H9 (cell line): ENCODE results near the gene CCL21. TPM values are rescaled to one million over a fixed set of nuclear protein-coding genes. Genes with fewer than 3 reads are reported as not detected.

Experiments
- DNase-seq: peaks from one replicate; pipeline ENCODE4 v3.0.0-alpha.2; 2017
- H2AFZ ChIP-seq: one replicate; pipeline ENCODE4 v1.6.1; 2013; ENCODE audit warnings: mild to moderate bottlenecking, low read length, control low read depth, moderate library complexity
- H2AK5ac ChIP-seq: 2 replicates; pipeline ENCODE4 v1.6.1; 2013; ENCODE audit warnings: low read length, control low read depth, mixed read lengths; ENCODE audit not compliant: insufficient read length
- H2BK120ac ChIP-seq: one replicate; pipeline ENCODE4 v1.6.1; 2013; ENCODE audit warnings: low read depth, mild to moderate bottlenecking, low read length, control low read depth, inconsistent platforms; ENCODE audit not compliant: poor library complexity, severe bottlenecking
- H2BK12ac ChIP-seq: 2 replicates; pipeline ENCODE4 v1.6.1; 2013; ENCODE audit warnings: low read length, control low read depth, mixed read lengths, low read depth; ENCODE audit not compliant: insufficient read length
- H2BK15ac ChIP-seq: 2 replicates; pipeline ENCODE4 v1.6.1; 2013; ENCODE audit warnings: low read depth, low read length, control low read depth
- H2BK20ac ChIP-seq: one replicate; pipeline ENCODE4 v1.6.1; 2013; ENCODE audit warnings: low read depth, mild to moderate bottlenecking, low read length, control low read depth, inconsistent platforms; ENCODE audit not compliant: poor library complexity, severe bottlenecking
- H2BK5ac ChIP-seq: 2 replicates; pipeline ENCODE4 v1.6.1; 2013; ENCODE audit warnings: low read length, control low read depth, mixed read lengths; ENCODE audit not compliant: insufficient read length
- H3K14ac ChIP-seq: 2 replicates; pipeline ENCODE4 v1.6.1; 2013; ENCODE audit warnings: low read length, control low read depth; ENCODE audit not compliant: insufficient read depth
- H3K18ac ChIP-seq: 2 replicates; pipeline ENCODE4 v1.6.1; 2013; ENCODE audit warnings: low read depth, mild to moderate bottlenecking, mixed read lengths, low read length, control low read depth; ENCODE audit not compliant: insufficient read length
- H3K23ac ChIP-seq: 2 replicates; pipeline ENCODE4 v1.6.1; 2013; ENCODE audit warnings: low read length, control low read depth, mixed read lengths, low read depth; ENCODE audit not compliant: insufficient read length
- H3K23me2 ChIP-seq: 2 replicates; pipeline ENCODE4 v1.6.1; 2013; ENCODE audit warnings: low read depth, mild to moderate bottlenecking, mixed read lengths, low read length, control low read depth; ENCODE audit not compliant: insufficient read length, poor library complexity, severe bottlenecking
- H3K27ac ChIP-seq: 2 replicates; pipeline ENCODE4 v1.5.1; 2013; ENCODE audit warnings: low read length, control low read depth, mixed read lengths, low read depth; ENCODE audit not compliant: insufficient read length
- H3K27me3 ChIP-seq: 2 replicates; pipeline ENCODE4 v1.6.1; 2013; ENCODE audit warnings: low read length, control low read depth, inconsistent platforms; ENCODE audit not compliant: insufficient read depth
- H3K4ac ChIP-seq: 2 replicates; pipeline ENCODE4 v1.6.1; 2013; ENCODE audit warnings: low read depth, mild to moderate bottlenecking, control low read depth, inconsistent platforms, low read length, moderate library complexity
- H3K4me1 ChIP-seq: 2 replicates; pipeline ENCODE4 v1.6.1; 2013; ENCODE audit warnings: low read length, control low read depth, inconsistent platforms; ENCODE audit not compliant: insufficient read depth
- H3K4me2 ChIP-seq: 2 replicates; pipeline ENCODE4 v1.6.1; 2013; ENCODE audit warnings: low read length, control low read depth, mixed read lengths; ENCODE audit not compliant: insufficient read length, insufficient read depth
- H3K56ac ChIP-seq: 2 replicates; pipeline ENCODE4 v1.6.1; 2013; ENCODE audit warnings: low read depth, mild to moderate bottlenecking, mixed read lengths, low read length, control low read depth; ENCODE audit not compliant: insufficient read length
- H3K79me1 ChIP-seq: 2 replicates; pipeline ENCODE4 v1.6.1; 2013; ENCODE audit warnings: low read depth, mild to moderate bottlenecking, moderate library complexity, low read length, control low read depth, inconsistent platforms; ENCODE audit not compliant: insufficient read depth, poor library complexity, severe bottlenecking
- H3K79me2 ChIP-seq: 2 replicates; pipeline ENCODE4 v1.6.1; 2013; ENCODE audit warnings: low read length, control low read depth, inconsistent platforms; ENCODE audit not compliant: insufficient read depth
- H3K9ac ChIP-seq: 2 replicates; pipeline ENCODE4 v1.6.1; 2013; ENCODE audit warnings: low read length, control low read depth, mixed read lengths; ENCODE audit not compliant: insufficient read length; ENCODE audit errors: extremely low read depth
- H3K9me3 ChIP-seq: one replicate; pipeline ENCODE4 v1.6.1; 2013; ENCODE audit warnings: low read depth, low read length, inconsistent platforms; ENCODE audit not compliant: control insufficient read depth
- H3T11ph ChIP-seq: one replicate; pipeline ENCODE4 v1.6.1; 2013; ENCODE audit warnings: mild to moderate bottlenecking, low read length, control low read depth, inconsistent platforms
- H4K20me1 ChIP-seq: one replicate; pipeline ENCODE4 v1.6.1; 2013; ENCODE audit not compliant: control insufficient read depth, insufficient read length, insufficient read depth
- H4K5ac ChIP-seq: 2 replicates; pipeline ENCODE4 v1.6.1; 2013; ENCODE audit warnings: low read depth, mild to moderate bottlenecking, mixed read lengths, low read length, control low read depth; ENCODE audit not compliant: insufficient read length
- H4K8ac ChIP-seq: replicated peaks from 2 replicates; pipeline ENCODE4 v1.6.1; 2013; ENCODE audit warnings: low read length, control low read depth, mixed read lengths, low read depth; ENCODE audit not compliant: insufficient read length
- H4K91ac ChIP-seq: 2 replicates; pipeline ENCODE4 v1.6.1; 2013; ENCODE audit warnings: low read depth, mild to moderate bottlenecking, moderate library complexity, mixed read lengths, low read length, control low read depth; ENCODE audit not compliant: insufficient read length
- H3K27ac Mint-ChIP-seq, 3 experiments: 2 replicates in 2 of 3; 3 replicates in 1 of 3; pipeline ENCODE4 v1.8.0; 2020 to 2021; ENCODE audit warnings: mixed read lengths in 3 of 3, mild to moderate bottlenecking in 1 of 3, moderate library complexity in 1 of 3
- H3K27me3 Mint-ChIP-seq: 2 replicates; pipeline ENCODE4 v1.8.0; 2021; ENCODE audit warnings: low read depth, mild to moderate bottlenecking, moderate library complexity, mixed read lengths
- H3K36me3 Mint-ChIP-seq, 3 experiments: 2 replicates in 2 of 3; 3 replicates in 1 of 3; pipeline ENCODE4 v1.8.0; 2020 to 2021; ENCODE audit warnings: low read depth in 3 of 3, mixed read lengths in 3 of 3; ENCODE audit not compliant: insufficient read depth in 1 of 3
- H3K4me1 Mint-ChIP-seq, 2 experiments: 2 replicates each; pipeline ENCODE4 v1.8.0; 2020; ENCODE audit warnings: mixed read lengths in 2 of 2
- H3K4me3 Mint-ChIP-seq, 2 experiments: 2 replicates in 1 of 2; 3 replicates in 1 of 2; pipeline ENCODE4 v1.8.0; 2020 to 2021; ENCODE audit warnings: mild to moderate bottlenecking in 2 of 2, mixed read lengths in 2 of 2, moderate library complexity in 1 of 2
- H3K9me3 Mint-ChIP-seq, 2 experiments: 2 replicates in 1 of 2; 3 replicates in 1 of 2; pipeline ENCODE4 v1.8.0; 2020; ENCODE audit warnings: mild to moderate bottlenecking in 2 of 2, mixed read lengths in 2 of 2, moderate library complexity in 1 of 2
- WGBS: extraction: QIAGEN DNeasy Blood & Tissue Kit; methylation state at CpG from one replicate; pipeline ENCODE4 v1.1.7; 2013; ENCODE audit warnings: missing lambda C conversion rate, low lambda C conversion rate, mixed read lengths; ENCODE audit not compliant: insufficient read length; ENCODE audit errors: extremely low coverage; 5-methylcytosine and 5-hydroxymethylcytosine counted together
- total RNA-seq: library from RNA; stranded (reverse); gene quantifications from 2 replicates; pipeline ENCODE4 v1.2.1, GENCODE V29; 2021
- TF ChIP-seq, protein P1 (sequence below): fragments of 200-600 bp; sonication (generic); conservative IDR thresholded peaks from 3 replicates; pipeline ENCODE4 v1.8.0; 2021; ENCODE audit warnings: antibody characterized with exemption, mild to moderate bottlenecking

The CCL21 gene
- total RNA-seq, 1 experiment from 2014 or later = not detected

DNA sequence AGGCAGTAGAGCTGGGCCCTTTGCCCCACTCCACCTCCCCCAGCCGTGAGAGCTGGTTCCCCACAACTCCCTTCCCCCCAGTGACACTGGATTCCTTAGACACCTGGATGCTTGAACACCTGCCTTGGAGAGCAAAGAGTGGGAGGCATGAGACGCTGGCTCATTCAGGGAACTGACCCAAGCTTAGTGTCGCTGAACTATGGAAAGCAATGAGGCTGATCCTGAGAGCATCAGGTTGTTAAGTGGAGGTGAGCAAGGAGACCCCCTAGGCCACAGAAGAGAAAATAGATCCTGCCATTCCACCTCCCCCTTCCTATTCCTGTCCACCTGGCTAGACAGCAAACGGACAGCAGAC, 20.8 kb downstream of the CCL21 start:
- no peak overlapping the region for H3K27ac Mint-ChIP-seq
- Histone ChIP-seq H4K20me1 (no peaks in the 10 kb centered on the region), H2BK5ac (no peak overlapping the region), H3K56ac (no peak overlapping the region), H3K27me3 (no peaks in the 10 kb centered on the region), H2AFZ (no peak overlapping the region), H3K79me1 (no peaks in the 10 kb centered on the region), H3K9ac (no peak overlapping the region), H3T11ph (no peak overlapping the region), H3K23ac (no peak overlapping the region), H3K4me2 (no peak overlapping the region), H3K23me2 (no peaks in the 10 kb centered on the region), H2BK20ac (no peak overlapping the region), H3K79me2 (no peaks in the 10 kb centered on the region), H3K14ac (no peak overlapping the region), H4K91ac (no peak overlapping the region), H2BK15ac (no peak overlapping the region), H3K4me1 (peaks cover 8% of the 10 kb centered on the region; the same call in 1 of the 2 replicates), H3K9me3 (no peaks in the 10 kb centered on the region), H4K5ac (no peak overlapping the region), H3K27ac (no peak overlapping the region), H2BK12ac (no peak overlapping the region), H3K18ac (no peak overlapping the region), H4K8ac (no peak overlapping the region), H2BK120ac (no peak overlapping the region), H3K4ac (no peak overlapping the region), H2AK5ac (no peak overlapping the region)
- no peaks in the 10 kb centered on the region for H3K36me3 Mint-ChIP-seq
- H3K4me3 Mint-ChIP-seq = no peak overlapping the region
- peaks cover 13 to 17% of the 10 kb centered on the region in 2 experiments for H3K4me1 Mint-ChIP-seq
- WGBS = no CpG with 5 or more reads among the region's 4 CpGs
- H3K9me3 Mint-ChIP-seq = no peaks in the 10 kb centered on the region
- DNase-seq = no peak
- TF ChIP-seq, protein P1, sequence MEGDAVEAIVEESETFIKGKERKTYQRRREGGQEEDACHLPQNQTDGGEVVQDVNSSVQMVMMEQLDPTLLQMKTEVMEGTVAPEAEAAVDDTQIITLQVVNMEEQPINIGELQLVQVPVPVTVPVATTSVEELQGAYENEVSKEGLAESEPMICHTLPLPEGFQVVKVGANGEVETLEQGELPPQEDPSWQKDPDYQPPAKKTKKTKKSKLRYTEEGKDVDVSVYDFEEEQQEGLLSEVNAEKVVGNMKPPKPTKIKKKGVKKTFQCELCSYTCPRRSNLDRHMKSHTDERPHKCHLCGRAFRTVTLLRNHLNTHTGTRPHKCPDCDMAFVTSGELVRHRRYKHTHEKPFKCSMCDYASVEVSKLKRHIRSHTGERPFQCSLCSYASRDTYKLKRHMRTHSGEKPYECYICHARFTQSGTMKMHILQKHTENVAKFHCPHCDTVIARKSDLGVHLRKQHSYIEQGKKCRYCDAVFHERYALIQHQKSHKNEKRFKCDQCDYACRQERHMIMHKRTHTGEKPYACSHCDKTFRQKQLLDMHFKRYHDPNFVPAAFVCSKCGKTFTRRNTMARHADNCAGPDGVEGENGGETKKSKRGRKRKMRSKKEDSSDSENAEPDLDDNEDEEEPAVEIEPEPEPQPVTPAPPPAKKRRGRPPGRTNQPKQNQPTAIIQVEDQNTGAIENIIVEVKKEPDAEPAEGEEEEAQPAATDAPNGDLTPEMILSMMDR = no peak
- H3K27me3 Mint-ChIP-seq = no peaks in the 10 kb centered on the region; the same call in none of the 2 replicates
